Fibroblast of skin of left biceps (primary cell): ENCODE results near the gene CLEC2A.

Source experiments
- DNase-seq, 2 experiments: peaks; one replicate each; pipeline ENCODE4 v3.0.0-alpha.2; 2013; ENCODE audit warnings: low read depth in 2 of 2

Gene CLEC2A

GRCh38 chr12:9933958-9934357 lies 1.8 kb upstream of the CLEC2A start:
- peak; percentile 62 to 65 for DNase-seq

- no peak for DNase-seq
Measured at GRCh38 chr12:9931245-9931644, 925 bp downstream of the CLEC2A start.

- DNase-seq = no peak
Measured at GRCh38 chr12:9928607-9929006, 3.6 kb downstream of the CLEC2A start.

- no peak for DNase-seq
Measured at GRCh38 chr12:9926876-9927275, 5.3 kb downstream of the CLEC2A start.

- DNase-seq = peak in 1 of 2 experiments; percentile 8
Measured at GRCh38 chr12:9925705-9926393, 6.3 kb downstream of the CLEC2A start.

- no peak for DNase-seq
Measured at GRCh38 chr12:9922429-9922828, 9.7 kb downstream of the CLEC2A start.

GRCh38 chr12:9920451-9920850 lies 11.7 kb downstream of the CLEC2A start:
- DNase-seq = no peak

GRCh38 chr12:9919443-9919842 lies 12.7 kb downstream of the CLEC2A start:
- no peak for DNase-seq

- no peak for DNase-seq
Measured at GRCh38 chr12:9911708-9912107, 20.5 kb downstream of the CLEC2A start.

GRCh38 chr12:9910716-9911421 lies 21.3 kb downstream of the CLEC2A start:
- DNase-seq = no peak

- DNase-seq = no peak
Measured at GRCh38 chr12:9909724-9910123, 22.4 kb downstream of the CLEC2A start.

- no peak for DNase-seq
Measured at GRCh38 chr12:9908350-9908749, 23.8 kb downstream of the CLEC2A start.

GRCh38 chr12:9907769-9908168 lies 24.4 kb downstream of the CLEC2A start:
- DNase-seq = no peak

- DNase-seq = no peak
Measured at GRCh38 chr12:9906873-9907272, 25.3 kb downstream of the CLEC2A start.

GRCh38 chr12:9902539-9903228 lies 29.5 kb downstream of the CLEC2A start:
- no peak for DNase-seq

- no peak for DNase-seq
Measured at GRCh38 chr12:9900930-9901329, 31.2 kb downstream of the CLEC2A start.

- no peak for DNase-seq
Measured at GRCh38 chr12:9899209-9899608, 33.0 kb downstream of the CLEC2A start.

GRCh38 chr12:9897535-9897934 lies 34.6 kb downstream of the CLEC2A start:
- DNase-seq = no peak

GRCh38 chr12:9895215-9895971 lies 36.8 kb downstream of the CLEC2A start:
- DNase-seq = no peak

GRCh38 chr12:9888665-9889273 lies 43.4 kb downstream of the CLEC2A start:
- DNase-seq = no peak

GRCh38 chr12:9883175-9883574 lies 49.0 kb downstream of the CLEC2A start:
- no peak for DNase-seq

- no peak for DNase-seq
Measured at GRCh38 chr12:9881988-9882387, 50.2 kb downstream of the CLEC2A start.
